NT2/D1 (cell line): ENCODE data around the gene SLC9A9.

Experiments
- DNase-seq: peaks from one replicate; pipeline ENCODE4 v3.0.0-alpha.2; 2011; ENCODE audit warnings: low read depth, low spot score
- H3K27me3 ChIP-seq: 2 replicates; pipeline ENCODE4 v1.6.0; 2011; ENCODE audit warnings: mild to moderate bottlenecking; ENCODE audit not compliant: insufficient read length, insufficient read depth
- H3K36me3 ChIP-seq: 2 replicates; pipeline ENCODE4 v1.6.1; 2011; ENCODE audit warnings: mild to moderate bottlenecking, low read length, mixed read lengths; ENCODE audit not compliant: insufficient read depth, insufficient read length
- H3K4me1 ChIP-seq: 2 replicates; pipeline ENCODE4 v1.5.1; 2011; ENCODE audit not compliant: insufficient read depth, insufficient read length
- H3K4me3 ChIP-seq: 2 replicates; pipeline ENCODE4 v1.5.1; 2011; ENCODE audit warnings: low read depth; ENCODE audit not compliant: insufficient read length
- H3K9ac ChIP-seq: 2 replicates; pipeline ENCODE4 v1.6.0; 2011; ENCODE audit warnings: low read depth; ENCODE audit not compliant: insufficient read length
- H3K9me3 ChIP-seq: 2 replicates; pipeline ENCODE4 v1.5.1; 2011; ENCODE audit warnings: mild to moderate bottlenecking, low read length; ENCODE audit not compliant: insufficient read depth
- SUZ12 ChIP-seq: IDR thresholded peaks from 2 replicates; pipeline ENCODE4 v1.6.1; 2011; ENCODE audit not compliant: insufficient read length, insufficient read depth; ENCODE audit errors: extremely low read depth
- YY1 ChIP-seq: IDR thresholded peaks from 2 replicates; pipeline ENCODE4 v1.6.1; 2011; ENCODE audit not compliant: insufficient read length, insufficient read depth
- ZNF274 ChIP-seq: IDR thresholded peaks from 2 replicates; pipeline ENCODE4 v1.6.1; 2011; ENCODE audit warnings: mild to moderate bottlenecking, low read depth, low read length

The SLC9A9 gene

GRCh38 chr3:143672396-143673165 is 175.7 kb downstream of the SLC9A9 start:
- no peak overlapping the region for H3K9ac ChIP-seq

GRCh38 chr3:143671626-143672025 is 176.6 kb downstream of the SLC9A9 start:
- TF ChIP-seq ZNF274 (no peak), SUZ12 (no peak), YY1 (no peak)
- H3K27me3 ChIP-seq: no peaks in the 10 kb centered on the region
- H3K9ac ChIP-seq: no peak overlapping the region
- H3K4me3 ChIP-seq: no peak overlapping the region
- no peaks in the 10 kb centered on the region for H3K9me3 ChIP-seq
- DNase-seq: no peak
- H3K4me1 ChIP-seq: no peaks in the 10 kb centered on the region
- H3K36me3 ChIP-seq: no peaks in the 10 kb centered on the region

More at GRCh38 chr3:143672396-143673165, 175.7 kb downstream of the SLC9A9 start:
- H3K36me3 ChIP-seq: no peaks in the 10 kb centered on the region
- H3K4me1 ChIP-seq: no peaks in the 10 kb centered on the region
- no peak for TF ChIP-seq ZNF274
- TF ChIP-seq SUZ12: no peak
- no peak for TF ChIP-seq YY1
- no peaks in the 10 kb centered on the region for H3K27me3 ChIP-seq
- no peaks in the 10 kb centered on the region for H3K9me3 ChIP-seq
- H3K4me3 ChIP-seq: no peak overlapping the region
- no peak for DNase-seq

DNA sequence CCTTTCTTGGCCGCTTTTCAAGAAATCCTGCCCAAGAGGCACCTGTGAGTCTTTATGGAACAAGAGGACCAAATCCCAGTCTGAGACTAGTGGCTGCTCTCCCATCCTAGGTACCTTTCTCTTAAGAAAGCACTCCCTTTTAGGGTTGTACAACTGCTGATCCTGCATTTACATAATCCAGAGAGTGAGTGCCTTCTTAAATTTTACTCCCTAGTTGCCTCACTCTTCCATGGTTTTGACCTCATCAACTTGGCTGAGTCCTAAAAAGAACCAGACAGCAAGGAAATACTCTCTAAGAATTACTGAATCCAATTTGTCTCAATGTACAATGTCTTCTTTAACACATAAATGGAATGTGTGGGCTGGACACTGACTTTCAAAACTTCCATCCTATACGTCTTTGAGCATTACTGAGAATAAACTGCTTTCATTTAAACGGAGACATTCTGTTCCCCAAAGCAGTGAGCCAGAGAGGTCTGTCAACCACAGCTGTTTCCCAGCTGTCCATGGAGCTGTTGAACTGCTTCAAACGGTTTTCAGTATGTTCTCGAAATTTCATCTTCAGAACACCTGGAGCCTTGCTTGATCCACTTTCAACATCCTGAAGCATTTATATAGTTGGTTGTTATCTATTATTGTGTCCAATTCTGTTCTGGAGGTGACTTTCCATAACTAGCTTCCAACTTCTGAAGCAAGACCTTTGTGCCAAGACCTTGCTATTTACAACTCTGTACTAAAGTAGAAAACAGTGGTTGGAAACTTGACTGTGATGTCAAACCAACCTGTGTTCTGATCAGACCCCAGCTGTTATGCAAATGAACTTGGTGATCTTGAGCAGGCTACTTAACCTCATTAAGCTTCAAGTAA is 179.1 kb downstream of the SLC9A9 start:
- Histone ChIP-seq H3K9me3 (no peaks in the 10 kb centered on the region), H3K9ac (no peak overlapping the region), H3K36me3 (no peaks in the 10 kb centered on the region), H3K4me1 (no peaks in the 10 kb centered on the region), H3K4me3 (no peak overlapping the region), H3K27me3 (no peaks in the 10 kb centered on the region)
- TF ChIP-seq SUZ12 (no peak), YY1 (no peak), ZNF274 (no peak)
- no peak for DNase-seq

DNA sequence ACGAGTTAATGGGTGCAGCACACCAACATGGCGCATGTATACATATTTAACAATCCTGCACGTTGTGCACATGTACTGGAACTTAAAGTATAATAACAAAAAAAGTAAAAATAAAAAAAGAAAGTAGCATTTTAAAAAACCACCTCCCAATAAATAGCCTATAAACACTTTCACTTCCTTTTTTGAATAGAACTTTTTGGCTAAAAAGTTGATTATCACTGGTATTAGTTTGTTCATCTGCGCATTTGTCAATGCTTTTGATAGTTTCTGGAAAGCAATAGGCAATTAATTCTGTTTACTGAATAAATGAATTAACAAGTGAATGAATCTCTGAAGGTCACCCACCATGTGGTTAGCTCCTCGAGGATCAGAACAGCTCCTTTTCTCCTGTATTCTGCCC is 179.9 kb downstream of the SLC9A9 start:
- H3K36me3 ChIP-seq: no peaks in the 10 kb centered on the region
- TF ChIP-seq ZNF274 (no peak), SUZ12 (no peak), YY1 (no peak)
- no peak for DNase-seq
- H3K27me3 ChIP-seq: no peaks in the 10 kb centered on the region
- H3K4me3 ChIP-seq: no peak overlapping the region
- H3K4me1 ChIP-seq: no peaks in the 10 kb centered on the region
- no peaks in the 10 kb centered on the region for H3K9me3 ChIP-seq
- no peak overlapping the region for H3K9ac ChIP-seq

DNA sequence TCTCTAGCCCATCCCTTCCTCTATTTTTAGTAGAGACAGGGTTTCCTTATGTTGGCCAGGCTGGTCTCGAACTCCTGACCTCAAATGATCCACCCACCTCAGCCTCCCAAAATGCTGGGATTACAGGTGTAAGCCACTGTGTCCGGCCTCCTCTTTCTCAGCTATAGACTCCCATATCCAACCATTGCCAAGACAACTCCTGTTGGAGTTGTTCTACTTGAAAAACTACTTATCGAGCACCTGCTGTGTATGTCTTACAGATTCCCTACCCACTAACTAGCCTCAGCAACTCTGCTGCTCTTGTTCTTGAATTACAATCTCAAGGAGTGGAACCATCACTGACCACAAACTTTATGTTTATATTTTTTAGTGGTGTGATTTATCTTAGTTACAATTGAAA is 186.6 kb downstream of the SLC9A9 start:
- TF ChIP-seq SUZ12: no peak
- TF ChIP-seq ZNF274: no peak
- TF ChIP-seq YY1: no peak
- no peaks in the 10 kb centered on the region for H3K4me1 ChIP-seq
- H3K36me3 ChIP-seq: no peaks in the 10 kb centered on the region
- H3K27me3 ChIP-seq: no peaks in the 10 kb centered on the region
- H3K9me3 ChIP-seq: peaks cover 10% of the 10 kb centered on the region; the same call in 1 of the 2 replicates
- H3K4me3 ChIP-seq: no peak overlapping the region
- no peak overlapping the region for H3K9ac ChIP-seq
- no peak for DNase-seq

DNA sequence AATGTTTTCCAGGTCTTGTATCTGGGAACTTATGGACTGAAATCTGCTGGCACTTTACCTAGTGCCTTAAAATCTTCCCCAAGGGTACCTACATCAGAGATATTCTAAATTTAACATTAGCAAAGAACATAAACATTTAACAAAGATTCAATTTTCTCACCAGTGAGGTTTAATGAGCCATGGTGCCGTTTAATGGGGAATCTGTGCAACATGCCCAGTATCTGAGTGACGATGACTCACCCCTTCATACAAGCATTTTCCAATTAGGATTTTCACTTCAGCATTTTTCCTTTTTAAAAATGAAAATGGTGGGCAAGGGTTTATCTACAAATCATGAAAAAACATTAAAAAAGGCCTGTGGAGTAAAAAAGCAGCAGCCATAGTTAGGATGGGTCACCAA is 189.4 kb downstream of the SLC9A9 start:
- no peaks in the 10 kb centered on the region for H3K27me3 ChIP-seq
- no peaks in the 10 kb centered on the region for H3K4me1 ChIP-seq
- H3K4me3 ChIP-seq: no peak overlapping the region
- TF ChIP-seq ZNF274: no peak
- TF ChIP-seq YY1: no peak
- no peak for TF ChIP-seq SUZ12
- peaks cover 10% of the 10 kb centered on the region; the same call in 1 of the 2 replicates for H3K9me3 ChIP-seq
- H3K9ac ChIP-seq: no peak overlapping the region
- DNase-seq: no peak
- no peaks in the 10 kb centered on the region for H3K36me3 ChIP-seq

- no peak for DNase-seq
- Histone ChIP-seq H3K36me3 (no peaks in the 10 kb centered on the region), H3K4me3 (no peak overlapping the region), H3K9me3 (peaks cover 10% of the 10 kb centered on the region; the same call in 1 of the 2 replicates), H3K4me1 (no peaks in the 10 kb centered on the region), H3K27me3 (no peaks in the 10 kb centered on the region), H3K9ac (no peak overlapping the region)
- TF ChIP-seq ZNF274: no peak
- TF ChIP-seq SUZ12: no peak
- no peak for TF ChIP-seq YY1
These were observed 190.2 kb downstream of the SLC9A9 start for GRCh38 chr3:143658116-143658515.
